ENCODE results near the gene SPOP. TPM values are rescaled to one million over a fixed set of nuclear protein-coding genes. Genes with fewer than 3 reads are reported as not detected.
"Not testable (repeated sequence)": the region's sequence is repeated elsewhere in the genome, so short reads cannot be mapped to it uniquely, and the experiment has no call there.

Gene SPOP
- total RNA-seq, result 43.1 and 43.6 TPM in 2 replicates

DNA sequence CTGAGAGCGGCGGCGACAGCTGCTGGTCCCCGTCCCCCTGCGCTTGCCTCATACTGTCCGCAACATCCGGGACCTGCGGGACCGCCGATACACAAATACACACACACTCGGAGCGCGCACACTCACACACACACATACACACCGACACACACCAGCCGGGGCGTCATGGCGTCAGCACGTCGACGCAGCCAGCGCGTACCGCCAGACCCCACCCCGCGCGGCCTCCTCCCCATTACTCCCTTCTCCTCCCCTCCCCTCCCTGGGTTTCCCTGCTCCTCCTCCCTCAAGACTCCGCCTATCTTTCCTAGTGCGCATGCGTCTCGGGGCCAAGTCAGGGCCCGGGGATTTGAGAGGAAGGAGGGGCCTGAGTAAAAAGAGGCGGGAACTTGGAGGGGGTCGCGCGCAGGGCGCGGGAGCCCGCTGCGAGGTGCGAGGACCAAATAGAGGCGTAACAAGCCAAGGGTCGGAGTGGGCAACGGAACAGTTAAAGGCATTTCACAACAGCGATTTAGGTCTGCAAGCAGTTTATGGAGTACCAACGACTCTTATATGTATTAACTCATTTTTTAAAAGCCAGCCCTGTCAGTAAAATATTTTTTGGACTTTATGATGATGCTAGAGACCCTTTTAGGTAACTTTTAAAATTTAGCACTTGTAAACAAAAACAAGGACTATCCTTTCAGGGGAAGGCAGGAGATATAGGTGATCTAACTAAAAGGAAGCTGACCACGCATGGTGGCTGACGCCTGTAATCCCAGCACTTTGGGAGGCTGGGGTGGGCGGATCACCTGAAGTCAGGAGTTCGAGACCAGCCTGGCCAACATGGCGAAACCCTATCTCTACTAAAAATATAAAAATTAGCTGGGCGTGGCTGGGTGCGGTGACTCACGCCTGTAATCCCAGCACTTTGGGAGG is at the start of gene SPOP:
Gene SPOP (minus strand): TSS at position 165 of the 915 bp plus-strand sequence. CDS start 55,287 bp downstream, outside the sequence.
- H3K4me3 ChIP-seq (ENCODE audit: low read depth, low read length), result peak within 1 kb of the TSS; percentile 74
- peak; percentile 89 for DNase-seq (ENCODE audit: low read depth)
- TF ChIP-seq, protein P1, sequence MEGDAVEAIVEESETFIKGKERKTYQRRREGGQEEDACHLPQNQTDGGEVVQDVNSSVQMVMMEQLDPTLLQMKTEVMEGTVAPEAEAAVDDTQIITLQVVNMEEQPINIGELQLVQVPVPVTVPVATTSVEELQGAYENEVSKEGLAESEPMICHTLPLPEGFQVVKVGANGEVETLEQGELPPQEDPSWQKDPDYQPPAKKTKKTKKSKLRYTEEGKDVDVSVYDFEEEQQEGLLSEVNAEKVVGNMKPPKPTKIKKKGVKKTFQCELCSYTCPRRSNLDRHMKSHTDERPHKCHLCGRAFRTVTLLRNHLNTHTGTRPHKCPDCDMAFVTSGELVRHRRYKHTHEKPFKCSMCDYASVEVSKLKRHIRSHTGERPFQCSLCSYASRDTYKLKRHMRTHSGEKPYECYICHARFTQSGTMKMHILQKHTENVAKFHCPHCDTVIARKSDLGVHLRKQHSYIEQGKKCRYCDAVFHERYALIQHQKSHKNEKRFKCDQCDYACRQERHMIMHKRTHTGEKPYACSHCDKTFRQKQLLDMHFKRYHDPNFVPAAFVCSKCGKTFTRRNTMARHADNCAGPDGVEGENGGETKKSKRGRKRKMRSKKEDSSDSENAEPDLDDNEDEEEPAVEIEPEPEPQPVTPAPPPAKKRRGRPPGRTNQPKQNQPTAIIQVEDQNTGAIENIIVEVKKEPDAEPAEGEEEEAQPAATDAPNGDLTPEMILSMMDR (IDR thresholded peaks at IDR 0.05; ENCODE audit: insufficient read depth, low read length, poor library complexity, severe bottlenecking), result no peak
- no peaks in the 10 kb centered on the region for H3K27me3 ChIP-seq (ENCODE audit: control insufficient read depth, insufficient read depth, low read length)
- H3K36me3 ChIP-seq (ENCODE audit: control insufficient read depth, insufficient read depth, low read length), result no peaks in the 10 kb centered on the region

DNA sequence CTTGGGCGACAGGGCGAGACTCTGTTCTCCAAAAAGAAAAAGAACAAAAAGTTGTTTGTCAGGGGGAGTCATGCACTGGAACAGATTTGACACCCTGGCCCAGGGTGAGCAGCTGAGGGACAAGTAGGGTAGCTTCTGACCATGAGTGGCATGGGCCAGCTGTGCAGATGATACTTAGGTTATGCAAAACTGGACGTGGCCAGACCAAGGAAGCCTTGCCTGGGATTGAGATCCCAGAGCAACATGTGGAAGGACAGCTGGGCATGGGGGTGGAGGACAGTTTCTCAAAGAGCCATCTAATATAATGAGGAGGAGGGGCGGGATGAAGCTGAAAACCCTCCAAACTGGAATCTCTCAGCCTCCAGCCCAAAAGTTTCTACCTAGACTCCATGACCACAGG is 49.5 kb upstream of the SPOP start:
- TF ChIP-seq, protein P1 (IDR thresholded peaks at IDR 0.05; ENCODE audit: insufficient read depth, low read length, poor library complexity, severe bottlenecking), result no peak
- DNase-seq (ENCODE audit: low read depth), result no peak
- H3K27me3 ChIP-seq (ENCODE audit: control insufficient read depth, insufficient read depth, low read length), result no peaks in the 10 kb centered on the region
- H3K36me3 ChIP-seq (ENCODE audit: control insufficient read depth, insufficient read depth, low read length), result no peaks in the 10 kb centered on the region
- H3K4me3 ChIP-seq (ENCODE audit: low read depth, low read length), result no peak overlapping the region

DNA sequence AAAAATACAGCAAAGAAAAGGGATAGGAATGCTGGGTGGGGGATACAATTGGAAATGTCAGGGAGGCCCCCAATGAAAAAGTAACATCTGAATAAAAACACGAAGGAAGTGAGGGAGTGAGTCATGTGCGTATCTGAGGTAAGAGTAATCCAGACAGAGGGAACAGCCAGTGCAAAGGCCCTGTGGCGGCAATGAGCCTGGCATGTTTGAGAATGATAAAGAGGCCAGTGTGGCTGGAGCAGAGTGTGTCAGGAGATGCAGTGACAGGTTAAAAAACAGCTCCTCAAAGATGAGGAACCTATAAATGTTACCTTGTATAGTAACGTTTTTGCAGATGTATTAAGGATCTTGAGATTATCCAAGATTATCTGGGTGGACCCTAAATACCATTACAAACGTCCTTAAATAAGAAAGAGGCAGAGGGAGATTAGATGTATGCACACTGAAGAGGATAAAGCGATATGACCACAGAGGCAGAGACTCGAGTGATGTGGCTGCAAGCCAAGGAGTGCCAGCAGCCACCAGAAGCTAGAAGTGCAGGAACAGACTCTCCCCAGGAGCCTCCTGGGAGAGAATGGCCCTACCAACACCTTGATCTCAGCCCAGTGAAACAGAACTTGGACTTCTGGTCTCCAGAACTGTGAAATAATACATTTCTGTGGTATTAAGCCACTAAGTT is 47.7 kb upstream of the SPOP start:
- DNase-seq (ENCODE audit: low read depth), result no peak
- Histone ChIP-seq H3K4me3 (ENCODE audit: low read depth, low read length) (no peak overlapping the region), H3K27me3 (ENCODE audit: control insufficient read depth, insufficient read depth, low read length) (no peaks in the 10 kb centered on the region), H3K36me3 (ENCODE audit: control insufficient read depth, insufficient read depth, low read length) (no peaks in the 10 kb centered on the region)
- TF ChIP-seq, protein P1 (IDR thresholded peaks at IDR 0.05; ENCODE audit: insufficient read depth, low read length, poor library complexity, severe bottlenecking), result no peak

DNA sequence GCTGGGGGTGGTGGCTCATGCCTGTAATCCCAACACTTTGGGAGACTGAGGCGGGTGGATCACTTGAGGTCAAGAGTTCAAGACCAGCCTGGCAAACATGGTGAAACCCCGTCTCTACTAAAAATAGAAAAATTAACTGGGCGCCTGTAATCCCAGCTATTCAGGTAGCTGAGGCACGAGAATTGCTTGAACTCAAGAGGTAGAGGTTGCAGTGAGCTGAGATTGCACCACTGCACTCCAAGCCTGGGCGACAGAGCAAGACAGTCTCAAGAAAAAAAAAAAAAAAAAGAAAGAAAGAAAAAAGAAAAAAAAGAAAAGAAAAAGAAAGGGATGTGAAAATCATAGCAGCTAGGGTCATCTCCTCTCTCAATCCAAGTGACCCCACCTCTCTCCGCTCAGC is 46.7 kb upstream of the SPOP start:
- H3K36me3 ChIP-seq (ENCODE audit: control insufficient read depth, insufficient read depth, low read length); H3K27me3 ChIP-seq (ENCODE audit: control insufficient read depth, insufficient read depth, low read length); H3K4me3 ChIP-seq (ENCODE audit: low read depth, low read length); DNase-seq (ENCODE audit: low read depth): not testable (repeated sequence)

DNA sequence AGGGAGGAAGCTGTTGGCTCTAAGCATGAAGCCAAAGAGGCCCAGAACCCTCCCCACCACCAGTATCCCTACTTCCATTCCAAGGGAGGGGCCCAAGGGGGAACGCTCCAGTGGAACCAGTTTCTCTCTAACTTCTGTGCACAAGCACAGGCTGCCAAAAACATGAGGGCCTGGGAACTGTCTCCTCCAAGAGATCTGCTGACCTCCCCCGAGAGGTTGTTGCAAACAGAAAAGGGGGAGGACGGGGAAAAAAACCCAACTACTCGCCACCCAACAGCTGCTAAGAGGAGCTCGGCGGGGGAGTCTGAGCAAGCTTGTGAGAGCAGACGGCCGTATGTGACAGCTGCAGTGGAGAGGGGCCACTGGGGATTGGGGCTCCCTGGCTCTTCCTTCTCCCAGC is 45.5 kb upstream of the SPOP start:
- no peak overlapping the region for H3K4me3 ChIP-seq (ENCODE audit: low read depth, low read length)
- no peaks in the 10 kb centered on the region for H3K27me3 ChIP-seq (ENCODE audit: control insufficient read depth, insufficient read depth, low read length)
- H3K36me3 ChIP-seq (ENCODE audit: control insufficient read depth, insufficient read depth, low read length), result no peaks in the 10 kb centered on the region
- no peak for DNase-seq (ENCODE audit: low read depth)
- TF ChIP-seq, protein P1 (IDR thresholded peaks at IDR 0.05; ENCODE audit: insufficient read depth, low read length, poor library complexity, severe bottlenecking), result no peak

DNA sequence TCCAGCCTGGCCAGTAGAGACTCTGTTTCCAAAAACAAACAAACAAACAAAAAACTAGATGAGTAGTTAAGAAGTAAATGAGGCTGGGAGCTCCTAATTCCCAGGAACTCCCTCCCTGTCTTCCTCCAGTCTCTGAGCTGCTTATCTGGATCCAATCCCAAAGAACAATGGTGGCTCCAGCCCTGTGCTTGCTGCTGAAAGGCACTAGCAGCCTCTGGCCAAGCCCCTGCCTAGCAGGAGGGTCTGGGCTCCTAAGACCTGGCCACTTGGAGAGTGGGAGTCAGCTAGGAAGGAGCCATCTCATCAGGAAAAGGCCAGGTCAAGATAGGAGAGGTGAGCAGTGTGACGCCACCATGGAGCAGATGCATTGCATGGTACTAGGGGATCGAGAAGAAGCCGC is 44.2 kb upstream of the SPOP start:
- TF ChIP-seq, protein P1 (IDR thresholded peaks at IDR 0.05; ENCODE audit: insufficient read depth, low read length, poor library complexity, severe bottlenecking), result no peak
- no peaks in the 10 kb centered on the region for H3K36me3 ChIP-seq (ENCODE audit: control insufficient read depth, insufficient read depth, low read length)
- H3K4me3 ChIP-seq (ENCODE audit: low read depth, low read length), result no peak overlapping the region
- DNase-seq (ENCODE audit: low read depth), result no peak
- no peaks in the 10 kb centered on the region for H3K27me3 ChIP-seq (ENCODE audit: control insufficient read depth, insufficient read depth, low read length)
